SU-DHL-6 (cell line): Measurements from ENCODE around the gene WDR7.

Experiments
- H2AFZ ChIP-seq: fragments of 200-600 bp; sonication (generic); 2 replicates; pipeline ENCODE4 v1.6.1; 2014; ENCODE audit warnings: low read depth, mild to moderate bottlenecking, moderate library complexity, mixed read lengths, antibody characterized with exemption, low read length; ENCODE audit not compliant: severe bottlenecking
- H3F3A ChIP-seq: fragments of 200-600 bp; shearing (Covaris generic); 2 replicates; pipeline ENCODE4 v1.6.0; 2016; ENCODE audit warnings: antibody characterized with exemption, mild to moderate bottlenecking; ENCODE audit not compliant: insufficient read depth
- H3K27ac ChIP-seq: fragments of 200-600 bp; sonication (generic); 2 replicates; pipeline ENCODE4 v1.5.1; 2016; ENCODE audit warnings: low read depth, mild to moderate bottlenecking, low read length, moderate library complexity, mixed read lengths
- H3K27me3 ChIP-seq: fragments of 200-600 bp; sonication (generic), shearing (Covaris generic); 2 replicates; pipeline ENCODE4 v1.6.0; 2014; ENCODE audit warnings: mild to moderate bottlenecking, low read length
- H3K36me3 ChIP-seq: fragments of 200-600 bp; sonication (generic); 2 replicates; pipeline ENCODE4 v1.6.1; 2014; ENCODE audit warnings: mild to moderate bottlenecking, low read length, mixed read lengths
- H3K4me2 ChIP-seq: fragments of 300-600, 200-600 bp; shearing (Covaris generic), sonication (generic); 2 replicates; pipeline ENCODE4 v1.6.0; 2014; ENCODE audit warnings: low read length, low read depth, mild to moderate bottlenecking; ENCODE audit not compliant: poor library complexity, severe bottlenecking
- H3K4me3 ChIP-seq: fragments of 200-600 bp; sonication (generic); 2 replicates; pipeline ENCODE4 v1.5.1; 2014; ENCODE audit warnings: antibody characterized with exemption, low read length, mild to moderate bottlenecking, mixed read lengths; ENCODE audit not compliant: insufficient read depth, poor library complexity, severe bottlenecking
- H3K79me2 ChIP-seq: fragments of 200-600 bp; sonication (generic); 2 replicates; pipeline ENCODE4 v1.6.1; 2014; ENCODE audit warnings: mild to moderate bottlenecking, low read length, moderate library complexity; ENCODE audit not compliant: insufficient read depth
- H3K9ac ChIP-seq: fragments of 200-600 bp; sonication (generic); 2 replicates; pipeline ENCODE4 v1.7.0; 2014; ENCODE audit warnings: mild to moderate bottlenecking, low read length
- H3K9me2 ChIP-seq: fragments of 200-600 bp; sonication (generic); replicated peaks from 2 replicates; pipeline ENCODE4 v1.6.1; 2014; ENCODE audit warnings: low read length; ENCODE audit not compliant: insufficient read depth
- H3K9me3 ChIP-seq: fragments of 200-600 bp; sonication (generic); 2 replicates; pipeline ENCODE4 v1.6.1; 2014; ENCODE audit warnings: low read length, mixed read lengths; ENCODE audit not compliant: insufficient read depth
- H4K20me1 ChIP-seq: fragments of 200-600 bp; sonication (generic); 2 replicates; pipeline ENCODE4 v1.6.1; 2014; ENCODE audit warnings: low read depth, mild to moderate bottlenecking, antibody characterized with exemption, low read length, moderate library complexity, mixed read lengths
- EZH2phosphoT487 ChIP-seq: fragments of 200-600 bp; sonication (generic), shearing (Covaris generic); conservative IDR thresholded peaks from 2 replicates; pipeline ENCODE4 v1.6.1; 2018; ENCODE audit warnings: mild to moderate bottlenecking, antibody characterized with exemption, low read length, moderate library complexity, mixed read lengths
- TF ChIP-seq, protein P1 (sequence below): fragments of 200-600 bp; sonication (generic); IDR thresholded peaks from one replicate; pipeline ENCODE4 v1.5.1; 2017; ENCODE audit warnings: antibody characterized with exemption, mild to moderate bottlenecking, low read length, moderate library complexity; ENCODE audit not compliant: insufficient read depth, poor library complexity, severe bottlenecking

WDR7 gene

GRCh38 chr18:56929886-56930285 lies 278.7 kb downstream of the WDR7 start:
- Histone ChIP-seq H3F3A (no peaks in the 10 kb centered on the region), H3K9me2 (no peaks in the 10 kb centered on the region), H3K36me3 (no peaks in the 10 kb centered on the region), H4K20me1 (no peaks in the 10 kb centered on the region), H3K79me2 (no peaks in the 10 kb centered on the region), H3K9me3 (no peaks in the 10 kb centered on the region), H3K4me3 (no peak overlapping the region), H3K9ac (no peak overlapping the region), H3K27me3 (no peaks in the 10 kb centered on the region), H2AFZ (no peak overlapping the region), H3K27ac (no peak overlapping the region), H3K4me2 (no peak overlapping the region)
- no peak for TF ChIP-seq EZH2phosphoT487
- TF ChIP-seq, protein P1, sequence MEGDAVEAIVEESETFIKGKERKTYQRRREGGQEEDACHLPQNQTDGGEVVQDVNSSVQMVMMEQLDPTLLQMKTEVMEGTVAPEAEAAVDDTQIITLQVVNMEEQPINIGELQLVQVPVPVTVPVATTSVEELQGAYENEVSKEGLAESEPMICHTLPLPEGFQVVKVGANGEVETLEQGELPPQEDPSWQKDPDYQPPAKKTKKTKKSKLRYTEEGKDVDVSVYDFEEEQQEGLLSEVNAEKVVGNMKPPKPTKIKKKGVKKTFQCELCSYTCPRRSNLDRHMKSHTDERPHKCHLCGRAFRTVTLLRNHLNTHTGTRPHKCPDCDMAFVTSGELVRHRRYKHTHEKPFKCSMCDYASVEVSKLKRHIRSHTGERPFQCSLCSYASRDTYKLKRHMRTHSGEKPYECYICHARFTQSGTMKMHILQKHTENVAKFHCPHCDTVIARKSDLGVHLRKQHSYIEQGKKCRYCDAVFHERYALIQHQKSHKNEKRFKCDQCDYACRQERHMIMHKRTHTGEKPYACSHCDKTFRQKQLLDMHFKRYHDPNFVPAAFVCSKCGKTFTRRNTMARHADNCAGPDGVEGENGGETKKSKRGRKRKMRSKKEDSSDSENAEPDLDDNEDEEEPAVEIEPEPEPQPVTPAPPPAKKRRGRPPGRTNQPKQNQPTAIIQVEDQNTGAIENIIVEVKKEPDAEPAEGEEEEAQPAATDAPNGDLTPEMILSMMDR, result no peak

DNA sequence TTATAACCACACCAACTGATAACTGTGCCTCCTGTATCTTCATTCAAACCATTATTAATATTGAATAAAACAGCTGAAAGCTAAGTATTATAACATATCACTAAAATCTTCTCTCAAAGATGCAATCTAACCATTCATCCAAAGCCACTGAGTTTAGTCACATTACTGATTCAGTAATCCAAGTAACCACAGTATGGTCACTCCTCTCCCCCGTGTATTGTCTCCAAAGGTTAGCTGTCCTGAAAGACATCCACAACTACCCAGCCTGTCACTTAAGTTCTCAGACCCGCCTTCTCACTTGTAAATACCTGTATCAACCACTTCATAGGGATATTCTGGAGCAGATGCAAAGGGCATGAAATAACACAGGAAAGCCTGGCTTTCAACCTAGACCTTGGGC lies 282.3 kb downstream of the WDR7 start:
- Histone ChIP-seq H3K36me3 (peaks cover 4% of the 10 kb centered on the region; the same call in 1 of the 2 replicates), H3K9ac (no peak overlapping the region), H3K4me3 (no peak overlapping the region), H3K27ac (no peak overlapping the region), H3K27me3 (no peaks in the 10 kb centered on the region), H3F3A (no peaks in the 10 kb centered on the region), H3K9me3 (no peaks in the 10 kb centered on the region), H3K9me2 (no peaks in the 10 kb centered on the region), H3K4me2 (no peak overlapping the region), H4K20me1 (no peaks in the 10 kb centered on the region), H3K79me2 (no peaks in the 10 kb centered on the region), H2AFZ (no peak overlapping the region)
- TF ChIP-seq EZH2phosphoT487, result no peak
- TF ChIP-seq, protein P1, result no peak

GRCh38 chr18:56934131-56934530 lies 283.0 kb downstream of the WDR7 start:
- no peaks in the 10 kb centered on the region for H3K27me3 ChIP-seq
- no peak overlapping the region for H3K27ac ChIP-seq
- H3K9me3 ChIP-seq, result no peaks in the 10 kb centered on the region
- H2AFZ ChIP-seq, result no peak overlapping the region
- TF ChIP-seq, protein P1, result no peak
- no peak for TF ChIP-seq EZH2phosphoT487
- H3K4me3 ChIP-seq, result no peak overlapping the region
- H3K9ac ChIP-seq, result no peak overlapping the region
- H4K20me1 ChIP-seq, result no peaks in the 10 kb centered on the region
- H3K9me2 ChIP-seq, result no peaks in the 10 kb centered on the region
- no peaks in the 10 kb centered on the region for H3F3A ChIP-seq
- no peak overlapping the region for H3K4me2 ChIP-seq
- H3K36me3 ChIP-seq, result peaks cover 4% of the 10 kb centered on the region; the same call in 1 of the 2 replicates
- no peaks in the 10 kb centered on the region for H3K79me2 ChIP-seq
